Endothelial cell of umbilical vein (primary cell): Measurements from ENCODE around the gene MRPS12. TPM values are rescaled to one million over a fixed set of nuclear protein-coding genes. Genes with fewer than 3 reads are reported as not detected.

Experiments
- BruUV-seq: library from RNA; stranded (reverse); fragments of 400-500 nt; replicated peaks from 2 replicates; lab custom pipeline; 2021; lab: Mats Ljungman, UMichigan
- CTCF ChIA-PET: fragments of 300-600, 350-600 bp; sonication (Branson Sonifier 250); formaldehyde crosslinking; loops from one replicate; lab custom pipeline; 2021; ENCODE audit warnings: antibody characterized with exemption, inconsistent platforms; lab: Charles Lee
- POLR2A ChIA-PET: fragments of 300-600, 350-600 bp; sonication (Branson Sonifier 250); formaldehyde crosslinking; loops from one replicate; lab custom pipeline; 2021; ENCODE audit warnings: antibody characterized with exemption, inconsistent platforms; lab: Charles Lee
- DNase-seq: peaks from one replicate; pipeline ENCODE4 v3.0.0-alpha.2; 2011; ENCODE audit warnings: low read depth, low spot score
- FAIRE-seq: peaks from 2 replicates; lab custom pipeline; 2011; peaks lifted over from hg19 to GRCh38; lab: Jason Lieb, UNC
- H2AFZ ChIP-seq: 2 replicates; pipeline ENCODE4 v1.6.0; 2012; ENCODE audit warnings: low read depth, low read length, control low read depth, inconsistent platforms
- H3K27ac ChIP-seq: 2 replicates; pipeline ENCODE4 v1.5.1; 2011; ENCODE audit warnings: low read depth, mild to moderate bottlenecking, control low read depth, low read length, moderate library complexity; ENCODE audit not compliant: insufficient read depth
- H3K27me3 ChIP-seq, 2 experiments: 2 replicates each; pipeline versions ENCODE4 v1.6.0 to v1.6.1; 2011; ENCODE audit warnings: low read length in 2 of 2, mixed read lengths in 1 of 2; ENCODE audit not compliant: control insufficient read depth in 2 of 2, insufficient read depth in 2 of 2
- H3K36me3 ChIP-seq, 2 experiments: 2 replicates in 1 of 2; 3 replicates in 1 of 2; pipeline ENCODE4 v1.5.1; 2011; ENCODE audit warnings: low read length in 2 of 2, mild to moderate bottlenecking in 1 of 2, moderate library complexity in 1 of 2; ENCODE audit not compliant: control insufficient read depth in 2 of 2, insufficient read depth in 2 of 2; ENCODE audit errors: extremely low read depth in 1 of 2
- H3K4me1 ChIP-seq: 3 replicates; pipeline ENCODE4 v1.5.1; 2011; ENCODE audit warnings: mild to moderate bottlenecking, low read length; ENCODE audit not compliant: control insufficient read depth, insufficient read depth; ENCODE audit errors: extremely low read depth
- H3K4me2 ChIP-seq: 2 replicates; pipeline ENCODE4 v1.6.1; 2011; ENCODE audit warnings: low read length, control low read depth, mixed read lengths; ENCODE audit not compliant: insufficient read depth
- H3K4me3 ChIP-seq, 3 experiments: fragments of 200-600 bp in 1 of 3; sonication (generic), shearing (Covaris generic) in 1 of 3; replicated peaks in 1 of 3; 2 replicates each; pipeline ENCODE4 v1.5.1; 2011 to 2016; ENCODE audit warnings: control low read depth in 3 of 3, low read length in 3 of 3, mild to moderate bottlenecking in 2 of 3, inconsistent platforms in 1 of 3, low read depth in 1 of 3, moderate library complexity in 1 of 3; ENCODE audit not compliant: insufficient read depth in 1 of 3
- H3K79me2 ChIP-seq: 2 replicates; pipeline ENCODE4 v1.6.0; 2012; ENCODE audit warnings: low read length, inconsistent platforms; ENCODE audit not compliant: control insufficient read depth, insufficient read depth
- H3K9ac ChIP-seq: replicated peaks from 2 replicates; pipeline ENCODE3; 2011; ENCODE audit warnings: low read length, control low read depth; ENCODE audit not compliant: insufficient read depth; ENCODE audit errors: extremely low read depth
- H3K9me1 ChIP-seq: replicated peaks from 3 replicates; pipeline ENCODE4 v1.6.0; 2011; ENCODE audit warnings: mild to moderate bottlenecking, low read length; ENCODE audit not compliant: control insufficient read depth, insufficient read depth; ENCODE audit errors: extremely low read depth
- H3K9me3 ChIP-seq: replicated peaks from 2 replicates; pipeline ENCODE4 v1.5.1; 2012; ENCODE audit warnings: low read length, inconsistent platforms; ENCODE audit not compliant: control insufficient read depth, insufficient read depth
- H4K20me1 ChIP-seq: replicated peaks from 2 replicates; pipeline ENCODE3; 2011; ENCODE audit warnings: mild to moderate bottlenecking, low read length; ENCODE audit not compliant: control insufficient read depth, insufficient read depth; ENCODE audit errors: extremely low read depth
- EZH2 ChIP-seq: IDR thresholded peaks from 2 replicates; pipeline ENCODE4 v1.6.1; 2012; ENCODE audit warnings: borderline replicate concordance, low read depth, mild to moderate bottlenecking, moderate library complexity, low read length, inconsistent platforms; ENCODE audit not compliant: severe bottlenecking
- FOS ChIP-seq: IDR thresholded peaks from 2 replicates; pipeline ENCODE4 v1.6.1; 2011; ENCODE audit warnings: mild to moderate bottlenecking, low read length, moderate library complexity, borderline replicate concordance; ENCODE audit not compliant: insufficient read depth
- JUN ChIP-seq: IDR thresholded peaks from 2 replicates; pipeline ENCODE4 v1.6.1; 2011; ENCODE audit warnings: borderline replicate concordance, low read depth; ENCODE audit not compliant: insufficient read length, insufficient read depth
- MYC ChIP-seq: IDR thresholded peaks from one replicate; pipeline ENCODE4 v1.6.1; 2011; ENCODE audit warnings: mild to moderate bottlenecking, low read depth, low read length
- POLR2A ChIP-seq: IDR thresholded peaks from 2 replicates; pipeline ENCODE4 v1.6.1; 2012; ENCODE audit warnings: low read depth, mild to moderate bottlenecking, control low read depth, low read length
- POLR2AphosphoS5 ChIP-seq: IDR thresholded peaks from 2 replicates; pipeline ENCODE4 v1.6.1; 2012; ENCODE audit warnings: low read depth, mild to moderate bottlenecking, control low read depth, low read length, moderate library complexity; ENCODE audit not compliant: insufficient read depth
- dilution Hi-C: fragments of 300-500 bp; cut with MboI; formaldehyde crosslinking; loops from one replicate; pipeline ENCODE4 v1.15.0; 2019; ENCODE audit warnings: low sequenced_read_pairs; ENCODE audit not compliant: extremely low pct_ligation_motif_present
- intact Hi-C: fragments of 100-400 bp; cut with micrococcal nuclease; formaldehyde crosslinking; loops from one replicate; pipeline ENCODE4 v1.10.0; 2022
- polyA plus RNA-seq, 4 experiments: library from polyadenylated mRNA; depleted of rRNA in 3 of 4; stranded (reverse) in 3 of 4; unstranded in 1 of 4; fragments of >200 nt; gene quantifications; 2 replicates each; pipeline versions ENCODE4 v1.2.1 to v1.2.3, GENCODE V29; 2011 to 2012; ENCODE audit warnings: missing spikeins in 1 of 4
- total RNA-seq: library from RNA; stranded (reverse); gene quantifications from 2 replicates; pipeline ENCODE4 v1.2.3, GENCODE V29; 2021
- TF ChIP-seq, protein P1 (sequence below): IDR thresholded peaks from 2 replicates; pipeline ENCODE4 v1.6.1; 2011; ENCODE audit not compliant: insufficient read depth, insufficient read length
- TF ChIP-seq, protein P2 (sequence below), 2 donors: IDR thresholded peaks; 1 replicate in 1 of 2; 2 replicates in 1 of 2; pipeline ENCODE4 v1.5.1; 2011; ENCODE audit warnings: low read length in 2 of 2, mild to moderate bottlenecking in 2 of 2, moderate library complexity in 2 of 2, control low read depth in 1 of 2, inconsistent platforms in 1 of 2, low read depth in 1 of 2; ENCODE audit not compliant: insufficient read depth in 1 of 2; ENCODE audit errors: extremely low read depth in 1 of 2

MRPS12 gene
- total and polyA plus RNA-seq, 2 donors (not counting 3 experiments of a cell fraction or from before 2014, with no cell fraction given), result 49.3 to 86.3 TPM

DNA sequence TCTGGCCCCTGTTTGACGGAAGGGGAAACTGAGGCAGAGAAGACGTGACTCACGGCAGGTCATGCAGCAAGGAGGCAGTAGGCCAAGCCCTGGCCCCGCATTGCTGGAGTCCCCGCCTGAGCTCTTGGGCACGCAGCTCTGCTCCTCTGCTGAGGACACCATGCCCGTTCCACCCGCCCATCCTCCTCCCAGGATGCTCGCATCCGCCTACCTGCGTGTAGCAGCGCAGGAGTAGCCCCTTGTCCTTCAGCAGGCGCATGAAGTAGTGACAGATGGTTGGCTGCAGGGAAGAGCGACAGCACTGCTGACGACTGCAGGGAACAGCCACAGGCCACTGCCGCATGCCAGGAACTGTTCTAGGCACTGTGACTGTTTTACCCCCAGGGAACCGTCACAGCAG is 41.9 kb upstream of the MRPS12 start:
- H3K36me3 ChIP-seq, result peaks cover 2 to 17% of the 10 kb centered on the region in 2 experiments
- dilution Hi-C loops, result no loop called here
- no peaks in the 10 kb centered on the region for H3K4me1 ChIP-seq
- H4K20me1 ChIP-seq, result no peaks in the 10 kb centered on the region
- intact Hi-C loops, result no loop called here
- H3K9ac ChIP-seq, result no peak overlapping the region
- TF ChIP-seq POLR2A (no peak), JUN (no peak), MYC (no peak), EZH2 (no peak)
- TF ChIP-seq, protein P1, sequence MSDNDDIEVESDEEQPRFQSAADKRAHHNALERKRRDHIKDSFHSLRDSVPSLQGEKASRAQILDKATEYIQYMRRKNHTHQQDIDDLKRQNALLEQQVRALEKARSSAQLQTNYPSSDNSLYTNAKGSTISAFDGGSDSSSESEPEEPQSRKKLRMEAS, result no peak
- H3K27me3 ChIP-seq, result no peaks in the 10 kb centered on the region
- H3K4me2 ChIP-seq, result no peak overlapping the region
- FAIRE-seq, result no peak
- no peak overlapping the region for H3K4me3 ChIP-seq
- H3K9me1 ChIP-seq, result no peaks in the 10 kb centered on the region
- no peak for DNase-seq
- BruUV-seq, result no TSS peak
- no peaks in the 10 kb centered on the region for H3K79me2 ChIP-seq
- ChIA-PET CTCF (interaction anchor here (1.4 to 4.2 kb wide), 4 partner anchors 11 to 127 kb away, joined by 3 to 29 read pairs (median 18); partner anchors contain the start of gene RINL), POLR2A (no interaction called here)
- H3K27ac ChIP-seq, result no peak overlapping the region
- no peak overlapping the region for H2AFZ ChIP-seq
- no peaks in the 10 kb centered on the region for H3K9me3 ChIP-seq

DNA sequence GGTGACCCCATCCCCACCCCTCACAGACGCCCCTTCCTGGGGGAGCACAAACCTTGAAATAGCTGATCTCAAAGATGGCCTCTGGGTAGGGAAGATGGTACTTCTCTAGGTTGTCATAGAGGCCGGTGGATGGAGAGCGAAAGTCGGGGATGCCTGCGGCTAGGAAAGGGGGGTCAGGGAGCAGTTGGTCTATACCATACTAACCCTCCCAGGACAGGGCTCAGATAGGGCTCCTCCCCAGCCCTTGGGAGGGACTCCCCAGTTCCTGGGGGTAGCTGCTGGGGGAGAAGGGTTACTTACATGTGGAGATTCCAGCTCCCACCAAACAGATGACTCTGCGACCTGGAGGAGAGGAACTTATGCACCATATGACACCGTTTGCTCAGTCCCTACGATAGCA is 40.9 kb upstream of the MRPS12 start:
- no peaks in the 10 kb centered on the region for H3K4me1 ChIP-seq
- no peaks in the 10 kb centered on the region for H3K9me3 ChIP-seq
- BruUV-seq, result no TSS peak
- peaks cover 2 to 17% of the 10 kb centered on the region in 2 experiments for H3K36me3 ChIP-seq
- FAIRE-seq, result no peak
- ChIA-PET POLR2A (no interaction called here), CTCF (interaction anchor here (1.4 kb wide), 1 partner anchor 128 kb away, joined by 3 read pairs; no protein-coding TSS in a partner anchor)
- H3K4me3 ChIP-seq, result no peak overlapping the region
- TF ChIP-seq POLR2AphosphoS5 (no peak), FOS (no peak), POLR2A (no peak)
- TF ChIP-seq, protein P2, sequence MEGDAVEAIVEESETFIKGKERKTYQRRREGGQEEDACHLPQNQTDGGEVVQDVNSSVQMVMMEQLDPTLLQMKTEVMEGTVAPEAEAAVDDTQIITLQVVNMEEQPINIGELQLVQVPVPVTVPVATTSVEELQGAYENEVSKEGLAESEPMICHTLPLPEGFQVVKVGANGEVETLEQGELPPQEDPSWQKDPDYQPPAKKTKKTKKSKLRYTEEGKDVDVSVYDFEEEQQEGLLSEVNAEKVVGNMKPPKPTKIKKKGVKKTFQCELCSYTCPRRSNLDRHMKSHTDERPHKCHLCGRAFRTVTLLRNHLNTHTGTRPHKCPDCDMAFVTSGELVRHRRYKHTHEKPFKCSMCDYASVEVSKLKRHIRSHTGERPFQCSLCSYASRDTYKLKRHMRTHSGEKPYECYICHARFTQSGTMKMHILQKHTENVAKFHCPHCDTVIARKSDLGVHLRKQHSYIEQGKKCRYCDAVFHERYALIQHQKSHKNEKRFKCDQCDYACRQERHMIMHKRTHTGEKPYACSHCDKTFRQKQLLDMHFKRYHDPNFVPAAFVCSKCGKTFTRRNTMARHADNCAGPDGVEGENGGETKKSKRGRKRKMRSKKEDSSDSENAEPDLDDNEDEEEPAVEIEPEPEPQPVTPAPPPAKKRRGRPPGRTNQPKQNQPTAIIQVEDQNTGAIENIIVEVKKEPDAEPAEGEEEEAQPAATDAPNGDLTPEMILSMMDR (IDR thresholded peaks at IDR 0.05; ENCODE audit: extremely low read depth in 1 of 2, insufficient read depth in 1 of 2, low read depth in 1 of 2, low read length in 2 of 2), result no peak
- no peak overlapping the region for H3K27ac ChIP-seq
- dilution Hi-C loops (no loop called here), intact Hi-C loops (no loop called here)
- no peaks in the 10 kb centered on the region for H3K27me3 ChIP-seq
- H2AFZ ChIP-seq, result no peak overlapping the region
- no peak overlapping the region for H3K4me2 ChIP-seq
- no peaks in the 10 kb centered on the region for H3K79me2 ChIP-seq
- H4K20me1 ChIP-seq, result no peaks in the 10 kb centered on the region
- H3K9ac ChIP-seq, result no peak overlapping the region
- H3K9me1 ChIP-seq, result no peaks in the 10 kb centered on the region
- DNase-seq, result no peak
